Osteocyte (in vitro differentiated cells): ENCODE measurements around the gene MYO1G. TPM values are rescaled to one million over a fixed set of nuclear protein-coding genes. Genes with fewer than 3 reads are reported as not detected.

ENCODE experiments used
- DNase-seq: peaks from one replicate; pipeline ENCODE4 v3.0.0; 2021; ENCODE audit warnings: mixed read lengths; ENCODE audit not compliant: unreplicated experiment; ENCODE audit errors: extremely low spot score
- H3K27ac Mint-ChIP-seq: one replicate; pipeline ENCODE4 v1.8.0; 2021; ENCODE audit warnings: mild to moderate bottlenecking, mixed read lengths; ENCODE audit not compliant: unreplicated experiment
- H3K27me3 Mint-ChIP-seq: one replicate; pipeline ENCODE4 v1.8.0; 2021; ENCODE audit warnings: mixed read lengths; ENCODE audit not compliant: unreplicated experiment
- H3K36me3 Mint-ChIP-seq: one replicate; pipeline ENCODE4 v1.8.0; 2021; ENCODE audit warnings: mixed read lengths; ENCODE audit not compliant: unreplicated experiment
- H3K4me1 Mint-ChIP-seq: one replicate; pipeline ENCODE4 v1.8.0; 2021; ENCODE audit warnings: mixed read lengths; ENCODE audit not compliant: unreplicated experiment
- H3K4me3 Mint-ChIP-seq: one replicate; pipeline ENCODE4 v1.8.0; 2021; ENCODE audit warnings: mild to moderate bottlenecking, moderate library complexity, mixed read lengths; ENCODE audit not compliant: unreplicated experiment
- H3K9me3 Mint-ChIP-seq: one replicate; pipeline ENCODE4 v1.8.0; 2021; ENCODE audit warnings: mixed read lengths; ENCODE audit not compliant: unreplicated experiment
- total RNA-seq: library from RNA; stranded (reverse); gene quantifications from 2 replicates; pipeline ENCODE4 v1.2.1, GENCODE V29; 2021
- TF ChIP-seq, protein P1 (sequence below): fragments of 200-600 bp; sonication (generic); IDR thresholded peaks from 2 replicates; pipeline ENCODE4 v1.5.0; 2021; ENCODE audit warnings: antibody characterized with exemption, mild to moderate bottlenecking, moderate library complexity

Gene MYO1G
- total RNA-seq, 1 donor from 2014 or later = 0.05 TPM

DNA sequence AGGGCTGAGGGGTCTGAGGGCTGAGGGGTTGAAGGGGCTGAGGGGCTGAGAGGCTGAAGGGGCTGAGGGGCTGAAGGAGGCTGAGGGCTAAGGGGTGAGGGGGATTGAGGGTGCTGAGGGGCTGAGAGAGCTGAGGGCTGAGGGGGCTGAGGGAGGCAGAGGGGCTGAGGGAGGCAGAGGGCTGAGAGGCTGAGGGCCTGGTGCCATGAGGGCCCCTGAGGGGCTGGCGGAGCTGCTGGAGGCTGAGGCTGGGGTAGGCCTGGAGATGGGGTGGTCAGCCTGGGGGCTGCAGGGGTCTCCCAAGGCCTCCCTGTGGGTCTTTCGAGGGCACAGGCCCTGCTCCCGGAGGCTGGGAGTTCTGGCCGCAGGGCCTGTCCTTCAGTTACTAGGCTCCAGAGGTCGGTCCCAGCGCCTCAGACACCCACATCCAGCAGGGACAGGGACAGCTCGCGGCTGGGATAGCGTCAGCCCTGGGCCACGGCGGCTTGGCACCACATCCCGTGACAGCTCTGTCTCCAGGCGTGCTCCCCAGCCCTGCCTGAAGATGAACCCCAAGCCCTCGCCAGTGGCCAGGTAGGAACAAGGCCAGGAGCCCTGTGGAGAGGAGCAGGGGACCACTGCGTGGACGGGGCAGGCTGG, 16.9 kb downstream of the MYO1G start:
- no peak for DNase-seq
- TF ChIP-seq, protein P1, sequence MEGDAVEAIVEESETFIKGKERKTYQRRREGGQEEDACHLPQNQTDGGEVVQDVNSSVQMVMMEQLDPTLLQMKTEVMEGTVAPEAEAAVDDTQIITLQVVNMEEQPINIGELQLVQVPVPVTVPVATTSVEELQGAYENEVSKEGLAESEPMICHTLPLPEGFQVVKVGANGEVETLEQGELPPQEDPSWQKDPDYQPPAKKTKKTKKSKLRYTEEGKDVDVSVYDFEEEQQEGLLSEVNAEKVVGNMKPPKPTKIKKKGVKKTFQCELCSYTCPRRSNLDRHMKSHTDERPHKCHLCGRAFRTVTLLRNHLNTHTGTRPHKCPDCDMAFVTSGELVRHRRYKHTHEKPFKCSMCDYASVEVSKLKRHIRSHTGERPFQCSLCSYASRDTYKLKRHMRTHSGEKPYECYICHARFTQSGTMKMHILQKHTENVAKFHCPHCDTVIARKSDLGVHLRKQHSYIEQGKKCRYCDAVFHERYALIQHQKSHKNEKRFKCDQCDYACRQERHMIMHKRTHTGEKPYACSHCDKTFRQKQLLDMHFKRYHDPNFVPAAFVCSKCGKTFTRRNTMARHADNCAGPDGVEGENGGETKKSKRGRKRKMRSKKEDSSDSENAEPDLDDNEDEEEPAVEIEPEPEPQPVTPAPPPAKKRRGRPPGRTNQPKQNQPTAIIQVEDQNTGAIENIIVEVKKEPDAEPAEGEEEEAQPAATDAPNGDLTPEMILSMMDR = no peak
- Mint-ChIP-seq H3K27ac (no peak overlapping the region), H3K36me3 (no peaks in the 10 kb centered on the region), H3K4me1 (no peaks in the 10 kb centered on the region), H3K4me3 (no peak overlapping the region), H3K9me3 (no peaks in the 10 kb centered on the region), H3K27me3 (peaks cover 2% of the 10 kb centered on the region)

GRCh38 chr7:44960011-44960580, 18.7 kb downstream of the MYO1G start:
- Mint-ChIP-seq H3K9me3 (no peaks in the 10 kb centered on the region), H3K4me1 (no peaks in the 10 kb centered on the region), H3K4me3 (no peak overlapping the region), H3K27me3 (peaks cover 3% of the 10 kb centered on the region), H3K27ac (no peak overlapping the region), H3K36me3 (no peaks in the 10 kb centered on the region)
- TF ChIP-seq, protein P1 = no peak
- no peak for DNase-seq

- Mint-ChIP-seq H3K36me3 (no peaks in the 10 kb centered on the region), H3K27me3 (peaks cover 8% of the 10 kb centered on the region), H3K4me3 (no peak overlapping the region), H3K9me3 (no peaks in the 10 kb centered on the region), H3K27ac (no peak overlapping the region), H3K4me1 (no peaks in the 10 kb centered on the region)
- no peak for DNase-seq
- TF ChIP-seq, protein P1 = no peak
Observed at GRCh38 chr7:44959433-44959951, 19.3 kb downstream of the MYO1G start.

GRCh38 chr7:44958645-44959344, 20.0 kb downstream of the MYO1G start:
- Mint-ChIP-seq H3K27ac (no peak overlapping the region), H3K4me1 (no peaks in the 10 kb centered on the region), H3K4me3 (no peak overlapping the region), H3K36me3 (no peaks in the 10 kb centered on the region), H3K27me3 (peaks cover 8% of the 10 kb centered on the region), H3K9me3 (no peaks in the 10 kb centered on the region)
- TF ChIP-seq, protein P1 = no peak
- no peak for DNase-seq
